ENCODE data around the gene SGSM2. TPM values are rescaled to one million over a fixed set of nuclear protein-coding genes. Genes with fewer than 3 reads are reported as not detected.
"Not testable (repeated sequence)": the region's sequence is repeated elsewhere in the genome, so short reads cannot be mapped to it uniquely, and the experiment has no call there.

Gene SGSM2
- polyA plus RNA-seq, 1 donor: 50.0 TPM

DNA sequence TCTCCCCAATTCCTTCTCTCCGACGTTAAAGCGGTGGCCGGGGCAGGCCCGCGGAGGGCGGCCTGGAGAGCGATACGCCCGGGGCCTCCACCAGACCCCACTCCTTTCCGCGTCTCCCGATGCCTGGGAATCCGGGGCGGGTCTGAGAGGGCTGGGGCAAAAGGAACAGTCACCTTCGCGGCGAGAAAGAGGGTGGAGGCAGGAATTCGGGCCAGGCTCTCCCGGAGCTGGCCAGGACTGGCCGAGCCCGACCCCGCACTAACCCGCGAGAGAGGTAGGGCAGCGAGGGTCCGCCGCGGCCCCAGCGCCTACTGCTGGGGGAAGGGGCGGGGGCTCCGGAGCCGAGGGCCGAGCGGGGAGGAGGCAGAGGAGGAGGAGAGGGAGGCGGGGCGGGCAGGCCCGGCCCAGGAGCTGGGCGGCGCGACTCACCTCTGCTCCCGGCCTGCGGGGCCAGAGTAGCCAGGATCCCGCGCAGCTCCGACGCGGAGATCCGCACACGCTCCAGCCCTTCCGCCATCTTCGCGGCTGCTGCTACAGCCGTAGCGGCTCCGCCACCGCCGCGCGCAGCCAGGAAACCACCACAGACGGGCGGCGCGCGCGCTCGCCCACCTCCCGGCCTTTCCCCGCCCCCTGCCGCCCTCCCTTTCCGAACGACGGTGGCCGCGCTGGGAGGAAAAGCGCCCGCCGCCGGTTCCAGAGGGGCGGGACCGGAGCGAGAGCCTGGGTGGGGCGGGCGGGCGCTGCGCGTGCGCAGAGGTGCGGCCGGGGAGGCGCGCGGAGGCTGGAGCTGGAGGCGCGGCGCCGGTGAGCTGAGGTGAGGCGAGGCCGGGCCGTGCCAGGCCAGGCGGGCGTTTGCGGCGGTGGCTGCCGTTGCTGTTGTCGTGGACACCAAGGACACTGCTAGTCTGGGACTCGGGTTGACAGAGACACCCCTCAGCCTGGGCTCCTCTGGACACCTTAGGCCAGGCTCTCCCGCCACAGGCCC lies 33.8 kb upstream of the SGSM2 start, which contains the start of the genes SMG6 and SRR:
SMG6 (minus strand) TSS at position 582 of the 985 bp plus-strand sequence; CDS start at position 517, 65 bp downstream.
SRR (plus strand) TSS at position 747 of the 985 bp plus-strand sequence. CDS start 11,611 bp downstream, outside the sequence.
- DNase-seq: peak; percentile 82 to 95
- WGBS (ENCODE audit: insufficient coverage, low lambda C conversion rate): no CpG with 5 or more reads among the region's 108 CpGs
- Histone ChIP-seq H3K9me3 (ENCODE audit: control insufficient read depth, low read depth, low read length) (peaks cover 3% of the 10 kb centered on the region), H3K4me3 (ENCODE audit: low read length) (peak within 1 kb of the TSS; percentile 99), H3K36me3 (ENCODE audit: control insufficient read depth, insufficient read depth, low read length) (peaks cover 19% of the 10 kb centered on the region), H3K27me3 (ENCODE audit: control insufficient read depth, insufficient read depth, low read length) (no peaks in the 10 kb centered on the region), H3K4me1 (ENCODE audit: control insufficient read depth, insufficient read depth, low read length) (no peaks in the 10 kb centered on the region), H3K27ac (ENCODE audit: low read length) (peak within 1 kb of the TSS; percentile 95)

DNA sequence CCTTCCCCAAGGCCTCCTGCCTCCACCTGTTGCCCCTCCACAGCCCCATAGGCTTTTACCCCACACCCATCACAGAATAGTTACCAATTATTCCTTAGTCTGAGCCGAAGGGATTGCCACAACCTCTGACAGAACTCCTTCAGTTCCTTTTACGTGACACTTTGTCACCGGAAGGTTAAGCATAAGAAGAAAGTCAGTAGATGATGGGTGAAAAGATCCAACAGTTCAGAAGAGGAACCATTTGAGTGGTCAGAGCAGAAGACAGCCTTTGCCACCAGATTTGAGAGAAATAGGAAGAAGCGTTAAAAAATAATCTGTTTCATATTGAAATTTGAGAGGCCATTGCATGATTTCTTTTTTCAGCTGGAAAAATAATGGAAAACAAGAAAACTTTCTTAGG lies 32.4 kb upstream of the SGSM2 start:
- WGBS (ENCODE audit: insufficient coverage, low lambda C conversion rate): 97% methylated on average over 3 of the region's 4 CpGs
- no peak for DNase-seq
- Histone ChIP-seq H3K4me3 (ENCODE audit: low read length) (no peak overlapping the region), H3K9me3 (ENCODE audit: control insufficient read depth, low read depth, low read length) (peaks cover under 1% of the 10 kb centered on the region), H3K36me3 (ENCODE audit: control insufficient read depth, insufficient read depth, low read length) (peaks cover 6% of the 10 kb centered on the region), H3K4me1 (ENCODE audit: control insufficient read depth, insufficient read depth, low read length) (no peaks in the 10 kb centered on the region), H3K27me3 (ENCODE audit: control insufficient read depth, insufficient read depth, low read length) (no peaks in the 10 kb centered on the region), H3K27ac (ENCODE audit: low read length) (no peak overlapping the region)

GRCh38 chr17:2309338-2310154 lies 27.8 kb upstream of the SGSM2 start:
- no peaks in the 10 kb centered on the region for H3K4me1 ChIP-seq (ENCODE audit: control insufficient read depth, insufficient read depth, low read length)
- WGBS (ENCODE audit: insufficient coverage, low lambda C conversion rate): no CpG with 5 or more reads among the region's 6 CpGs
- H3K36me3 ChIP-seq (ENCODE audit: control insufficient read depth, insufficient read depth, low read length): no peaks in the 10 kb centered on the region
- no peak for DNase-seq
- H3K4me3 ChIP-seq (ENCODE audit: low read length): no peak overlapping the region
- H3K9me3 ChIP-seq (ENCODE audit: control insufficient read depth, low read depth, low read length): no peaks in the 10 kb centered on the region
- H3K27ac ChIP-seq (ENCODE audit: low read length): no peak overlapping the region
- no peaks in the 10 kb centered on the region for H3K27me3 ChIP-seq (ENCODE audit: control insufficient read depth, insufficient read depth, low read length)

DNA sequence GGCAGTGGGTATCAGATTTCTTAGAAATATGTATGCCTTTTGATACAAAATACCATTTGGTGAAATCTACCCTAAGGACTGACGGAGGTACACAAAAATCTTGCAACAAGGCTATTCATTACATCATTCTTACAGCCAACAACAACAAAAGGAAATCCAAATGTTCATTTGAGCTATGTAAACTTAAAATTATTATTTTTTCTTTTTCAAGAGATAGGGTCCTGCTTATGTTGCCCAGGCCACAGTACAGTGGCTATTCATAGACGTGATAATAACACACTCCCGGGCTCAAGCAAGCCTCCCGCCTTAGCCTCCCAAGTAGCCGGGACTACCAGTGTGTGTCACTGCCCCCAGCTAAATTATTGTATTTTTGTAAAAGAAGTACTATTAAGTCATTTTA lies 24.6 kb upstream of the SGSM2 start:
- no peaks in the 10 kb centered on the region for H3K4me1 ChIP-seq (ENCODE audit: control insufficient read depth, insufficient read depth, low read length)
- WGBS (ENCODE audit: insufficient coverage, low lambda C conversion rate): no CpG with 5 or more reads among the region's 5 CpGs
- no peaks in the 10 kb centered on the region for H3K36me3 ChIP-seq (ENCODE audit: control insufficient read depth, insufficient read depth, low read length)
- H3K27ac ChIP-seq (ENCODE audit: low read length): no peak overlapping the region
- DNase-seq: no peak
- no peaks in the 10 kb centered on the region for H3K9me3 ChIP-seq (ENCODE audit: control insufficient read depth, low read depth, low read length)
- H3K4me3 ChIP-seq (ENCODE audit: low read length): no peak overlapping the region
- H3K27me3 ChIP-seq (ENCODE audit: control insufficient read depth, insufficient read depth, low read length): no peaks in the 10 kb centered on the region

DNA sequence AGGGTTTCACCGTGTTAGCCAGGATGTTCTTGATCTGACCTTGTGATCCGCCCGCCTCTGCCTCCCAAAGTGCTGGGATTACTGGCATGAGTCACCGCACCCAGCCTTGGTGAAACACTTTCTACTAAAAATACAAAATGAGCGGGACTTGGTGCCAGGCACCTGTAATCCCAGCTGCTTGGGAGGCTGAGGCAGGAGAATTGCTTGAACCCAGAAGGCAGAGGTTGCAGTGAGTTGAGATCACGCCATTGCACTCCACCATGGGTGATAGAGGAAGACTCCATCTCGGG lies 20.4 kb upstream of the SGSM2 start:
- no CpG with 5 or more reads among the region's 7 CpGs for WGBS (ENCODE audit: insufficient coverage, low lambda C conversion rate)
- not testable (repeated sequence) for H3K4me1 ChIP-seq (ENCODE audit: control insufficient read depth, insufficient read depth, low read length); H3K27me3 ChIP-seq (ENCODE audit: control insufficient read depth, insufficient read depth, low read length)

DNA sequence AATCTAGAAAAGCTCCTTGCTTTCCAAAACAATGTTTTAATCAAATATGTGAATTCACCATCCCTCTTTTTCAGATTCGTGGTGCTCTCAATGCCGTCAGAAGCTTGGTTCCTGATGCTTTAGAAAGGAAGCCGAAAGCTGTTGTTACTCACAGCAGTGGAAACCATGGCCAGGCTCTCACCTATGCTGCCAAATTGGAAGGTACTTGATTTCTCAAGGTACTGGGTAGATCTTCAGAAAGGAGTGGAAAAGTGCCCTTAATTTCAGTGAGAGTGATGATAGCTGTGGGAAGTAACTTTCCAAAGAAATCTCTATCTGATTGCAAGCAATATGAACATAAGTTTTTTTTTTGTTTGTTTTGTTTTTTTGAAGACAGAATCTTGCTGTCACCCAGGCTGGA lies 19.5 kb upstream of the SGSM2 start:
- DNase-seq: no peak
- Histone ChIP-seq H3K27ac (ENCODE audit: low read length) (no peak overlapping the region), H3K4me3 (ENCODE audit: low read length) (no peak overlapping the region), H3K27me3 (ENCODE audit: control insufficient read depth, insufficient read depth, low read length) (no peaks in the 10 kb centered on the region), H3K9me3 (ENCODE audit: control insufficient read depth, low read depth, low read length) (no peaks in the 10 kb centered on the region), H3K36me3 (ENCODE audit: control insufficient read depth, insufficient read depth, low read length) (peaks cover 15% of the 10 kb centered on the region), H3K4me1 (ENCODE audit: control insufficient read depth, insufficient read depth, low read length) (no peaks in the 10 kb centered on the region)
- WGBS (ENCODE audit: insufficient coverage, low lambda C conversion rate): no CpG with 5 or more reads among the region's 3 CpGs

More for the DNA sequence above, 20.4 kb upstream of the SGSM2 start:
- not testable (repeated sequence) for H3K27ac ChIP-seq (ENCODE audit: low read length); H3K4me3 ChIP-seq (ENCODE audit: low read length); H3K9me3 ChIP-seq (ENCODE audit: control insufficient read depth, low read depth, low read length); DNase-seq
- peaks cover 11% of the 10 kb centered on the region for H3K36me3 ChIP-seq (ENCODE audit: control insufficient read depth, insufficient read depth, low read length)

DNA sequence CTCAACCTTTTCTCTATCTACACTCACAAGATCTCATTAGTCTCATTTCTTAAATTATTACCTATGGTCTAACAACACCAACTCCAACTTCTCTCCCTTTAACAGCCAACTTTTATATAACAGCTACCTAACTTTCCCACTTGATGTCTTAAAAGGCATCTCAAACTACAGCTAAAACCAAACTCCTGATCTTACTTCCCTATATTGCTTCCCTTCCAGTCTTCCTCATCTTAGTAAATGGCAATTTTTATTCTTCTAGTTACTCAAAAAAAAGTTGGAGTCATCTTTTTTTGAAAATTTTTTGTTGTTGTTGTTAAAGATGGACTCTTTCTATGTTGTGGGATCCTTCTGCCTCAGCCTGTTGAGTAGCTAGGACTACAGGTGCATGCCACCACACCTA lies 18.2 kb upstream of the SGSM2 start:
- H3K9me3 ChIP-seq (ENCODE audit: control insufficient read depth, low read depth, low read length): no peaks in the 10 kb centered on the region
- H3K27ac ChIP-seq (ENCODE audit: low read length): no peak overlapping the region
- H3K4me1 ChIP-seq (ENCODE audit: control insufficient read depth, insufficient read depth, low read length): no peaks in the 10 kb centered on the region
- H3K27me3 ChIP-seq (ENCODE audit: control insufficient read depth, insufficient read depth, low read length): no peaks in the 10 kb centered on the region
- H3K4me3 ChIP-seq (ENCODE audit: low read length): no peak overlapping the region
- no peak for DNase-seq
- H3K36me3 ChIP-seq (ENCODE audit: control insufficient read depth, insufficient read depth, low read length): peaks cover 26% of the 10 kb centered on the region

- no peak for DNase-seq
- Histone ChIP-seq H3K36me3 (ENCODE audit: control insufficient read depth, insufficient read depth, low read length) (peaks cover 44% of the 10 kb centered on the region), H3K4me3 (ENCODE audit: low read length) (no peak overlapping the region), H3K27ac (ENCODE audit: low read length) (no peak overlapping the region), H3K27me3 (ENCODE audit: control insufficient read depth, insufficient read depth, low read length) (no peaks in the 10 kb centered on the region), H3K9me3 (ENCODE audit: control insufficient read depth, low read depth, low read length) (no peaks in the 10 kb centered on the region), H3K4me1 (ENCODE audit: control insufficient read depth, insufficient read depth, low read length) (no peaks in the 10 kb centered on the region)
- WGBS (ENCODE audit: insufficient coverage, low lambda C conversion rate): 100% methylated on average over 1 of the region's 1 CpG
Measured at GRCh38 chr17:2321399-2321798, 15.9 kb upstream of the SGSM2 start.

GRCh38 chr17:2323629-2324314 lies 13.5 kb upstream of the SGSM2 start:
- no CpG with 5 or more reads among the region's 2 CpGs for WGBS (ENCODE audit: insufficient coverage, low lambda C conversion rate)
- H3K36me3 ChIP-seq (ENCODE audit: control insufficient read depth, insufficient read depth, low read length): peaks cover 53% of the 10 kb centered on the region
- no peak overlapping the region for H3K4me3 ChIP-seq (ENCODE audit: low read length)

DNA sequence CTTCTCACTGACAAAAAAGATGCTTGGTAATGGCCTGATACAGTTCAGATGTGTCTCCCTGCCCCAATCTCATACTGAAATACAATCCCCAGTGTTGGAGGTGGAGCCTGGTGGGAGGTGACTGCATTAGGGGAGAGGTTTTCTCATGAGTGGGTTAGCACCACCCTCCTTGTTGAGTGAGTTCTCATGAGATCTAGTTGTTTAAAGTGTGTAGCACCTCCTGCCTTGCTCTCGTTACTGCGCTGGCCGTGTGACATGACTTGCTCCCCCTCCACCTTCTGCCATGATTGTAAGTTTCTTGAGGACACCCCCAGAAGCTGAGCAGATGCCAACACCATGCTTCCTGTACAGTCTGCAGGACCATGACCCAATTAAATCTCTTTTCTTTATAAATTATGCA lies 6.0 kb upstream of the SGSM2 start:
- Histone ChIP-seq H3K9me3 (ENCODE audit: control insufficient read depth, low read depth, low read length) (no peaks in the 10 kb centered on the region), H3K4me3 (ENCODE audit: low read length) (no peak overlapping the region), H3K27ac (ENCODE audit: low read length) (no peak overlapping the region), H3K27me3 (ENCODE audit: control insufficient read depth, insufficient read depth, low read length) (no peaks in the 10 kb centered on the region), H3K36me3 (ENCODE audit: control insufficient read depth, insufficient read depth, low read length) (peaks cover 71% of the 10 kb centered on the region), H3K4me1 (ENCODE audit: control insufficient read depth, insufficient read depth, low read length) (peaks cover 7% of the 10 kb centered on the region)
- WGBS (ENCODE audit: insufficient coverage, low lambda C conversion rate): no CpG with 5 or more reads among the region's 3 CpGs
- DNase-seq: no peak

More at GRCh38 chr17:2323629-2324314, 13.5 kb upstream of the SGSM2 start:
- Histone ChIP-seq H3K27me3 (ENCODE audit: control insufficient read depth, insufficient read depth, low read length) (no peaks in the 10 kb centered on the region), H3K9me3 (ENCODE audit: control insufficient read depth, low read depth, low read length) (no peaks in the 10 kb centered on the region), H3K4me1 (ENCODE audit: control insufficient read depth, insufficient read depth, low read length) (no peaks in the 10 kb centered on the region), H3K27ac (ENCODE audit: low read length) (no peak overlapping the region)
- DNase-seq: no peak

Data from large intestine (tissue), 3 donors.